ENCODE data around the gene COL6A2. TPM values are rescaled to one million over a fixed set of nuclear protein-coding genes. Genes with fewer than 3 reads are reported as not detected.
"Not testable (repeated sequence)": the region's sequence is repeated elsewhere in the genome, so short reads cannot be mapped to it uniquely, and the experiment has no call there.

COL6A2 gene
- total RNA-seq, 8 experiments from 2014 or later: 2.6 to 153 (median 5.0) TPM

DNA sequence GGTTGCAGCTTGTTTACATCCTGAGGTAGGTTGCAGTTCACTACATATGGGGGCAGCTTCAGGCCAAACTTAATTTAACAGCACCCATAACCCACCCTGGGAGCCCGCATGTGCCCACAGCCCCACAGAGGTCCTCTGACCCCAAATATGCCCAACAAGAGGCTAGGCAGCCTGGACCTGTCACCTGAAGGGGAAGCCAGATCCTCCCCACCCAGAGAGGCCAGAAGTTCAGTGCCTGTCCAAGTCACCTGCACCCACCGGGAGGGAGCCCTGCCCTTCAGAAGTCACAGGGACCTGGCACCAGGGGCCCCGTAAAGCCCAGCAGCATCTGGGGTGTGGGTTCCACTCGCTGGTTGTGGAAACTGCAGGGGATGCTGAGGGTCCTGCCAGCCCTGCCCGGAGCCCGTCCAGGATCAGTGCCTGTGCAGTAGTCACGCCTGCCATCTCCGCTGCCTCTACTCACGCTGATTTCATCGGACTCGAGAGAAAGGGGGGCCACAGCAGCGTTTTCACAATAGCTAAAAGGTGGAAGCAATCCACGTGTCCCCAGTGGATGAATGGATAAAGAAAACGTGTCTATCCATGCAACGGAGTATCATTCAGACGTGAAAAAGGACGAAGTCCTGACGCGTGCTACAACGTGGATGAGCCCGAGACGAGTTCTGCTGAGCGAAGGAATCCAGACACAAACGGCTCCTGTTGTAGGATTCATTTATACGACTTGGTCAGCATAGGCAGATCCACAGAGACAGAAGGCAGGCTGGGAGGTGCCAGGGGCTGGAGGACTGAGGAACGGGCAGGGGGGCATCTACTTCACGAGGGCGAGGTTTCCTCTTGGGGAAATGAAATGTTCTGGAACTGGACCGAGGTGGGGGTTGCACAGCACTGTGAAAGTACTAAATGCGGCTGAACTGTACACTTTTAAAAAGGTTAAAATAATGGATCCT, 33.9 kb upstream of the COL6A2 start:
- H3K27ac ChIP-seq: no peak overlapping the region
- H3K4me1 ChIP-seq (replicated peaks in 1 of 2): peaks cover 20 to 24% of the 10 kb centered on the region in 2 donors
- 57 to 100% (median 88%) methylated on average over 1 to 19 of the region's 30 CpGs for WGBS, 10 experiments
- in situ Hi-C loops (cut with MboI; ENCODE audit: low pct_unique_long_range_greater_than_20kb in 2 of 9, low sequenced_read_pairs in 9 of 9, unreplicated experiment in 9 of 9): no loop called here
- H3K4me3 ChIP-seq: no peak overlapping the region
- no peak for ATAC-seq (replicated peaks in 6 of 8)

DNA sequence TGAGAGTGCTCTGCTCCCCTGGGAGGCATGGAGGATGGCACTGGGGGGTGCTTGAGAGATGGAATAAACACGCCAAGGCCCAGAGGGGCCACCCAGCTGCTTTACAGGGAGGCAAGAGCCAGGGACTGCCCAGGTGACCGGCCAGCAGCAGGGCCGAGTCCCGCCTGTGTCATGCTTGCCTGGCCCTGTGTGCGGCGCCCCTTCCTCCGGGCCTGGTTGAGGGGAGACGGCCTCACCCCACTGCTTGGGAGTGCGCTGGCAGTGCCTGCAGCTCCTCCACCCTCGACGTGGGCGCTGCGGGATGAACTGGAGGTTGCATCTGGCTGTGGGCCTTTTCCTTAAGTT, 33.1 kb upstream of the COL6A2 start:
- WGBS, 10 experiments: no CpG with 5 or more reads among the region's 13 CpGs
- in situ Hi-C loops (cut with MboI; ENCODE audit: low pct_unique_long_range_greater_than_20kb in 2 of 9, low sequenced_read_pairs in 9 of 9, unreplicated experiment in 9 of 9): no loop called here
- ATAC-seq (replicated peaks in 6 of 8): peak in 3 of 8 experiments; percentile 19 to 46 (median 35)

DNA sequence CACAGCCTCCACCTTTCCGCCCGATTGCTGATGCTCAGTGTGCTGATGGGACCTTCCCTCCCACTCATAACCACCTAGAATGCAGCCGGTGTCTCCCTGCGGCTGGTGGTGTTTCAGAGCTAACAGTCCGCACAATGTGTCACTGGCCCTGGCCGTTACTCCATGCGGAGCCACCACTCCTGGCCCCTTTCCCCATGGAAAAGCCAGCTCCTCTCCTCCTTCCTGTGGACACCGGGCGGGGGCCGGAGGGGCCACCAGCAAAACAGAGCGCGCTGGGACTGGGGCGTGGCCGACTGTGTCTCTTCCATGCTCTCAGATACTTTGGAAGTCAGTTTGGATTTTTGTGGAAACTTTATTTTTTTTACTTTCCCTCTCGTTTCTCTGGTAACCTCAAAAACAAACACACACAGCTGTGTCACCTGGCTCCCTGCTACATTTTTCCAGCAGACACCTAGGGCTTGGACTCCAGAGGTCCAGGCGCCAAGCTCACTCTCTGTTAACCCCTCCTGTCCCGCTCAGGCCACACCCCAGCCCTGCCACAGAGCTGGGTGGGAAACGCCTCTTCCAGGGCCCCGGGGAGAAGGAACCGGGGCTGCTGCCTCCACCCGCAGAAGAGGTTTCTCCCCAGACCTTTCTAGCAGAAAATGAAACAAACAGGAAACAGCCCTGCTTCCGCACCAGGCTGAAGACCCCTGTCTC, 32.5 kb upstream of the COL6A2 start:
- 0 to 80% (median 43%) methylated on average over 1 to 8 of the region's 22 CpGs; no CpG with 5 or more reads in 3 of the 10 experiments for WGBS, 10 experiments
- in situ Hi-C loops (cut with MboI; ENCODE audit: low pct_unique_long_range_greater_than_20kb in 2 of 9, low sequenced_read_pairs in 9 of 9, unreplicated experiment in 9 of 9): no loop called here
- no peak overlapping the region for H3K4me3 ChIP-seq
- peak in 7 of 8 experiments; percentile 13 to 64 (median 29) for ATAC-seq (replicated peaks in 6 of 8)
- H3K27ac ChIP-seq: no peak overlapping the region
- peaks cover 20 to 24% of the 10 kb centered on the region in 2 donors for H3K4me1 ChIP-seq (replicated peaks in 1 of 2)

More for the DNA sequence above, 33.1 kb upstream of the COL6A2 start:
- peaks cover 20 to 24% of the 10 kb centered on the region in 2 donors for H3K4me1 ChIP-seq (replicated peaks in 1 of 2)
- H3K4me3 ChIP-seq: no peak overlapping the region
- no peak overlapping the region for H3K27ac ChIP-seq

DNA sequence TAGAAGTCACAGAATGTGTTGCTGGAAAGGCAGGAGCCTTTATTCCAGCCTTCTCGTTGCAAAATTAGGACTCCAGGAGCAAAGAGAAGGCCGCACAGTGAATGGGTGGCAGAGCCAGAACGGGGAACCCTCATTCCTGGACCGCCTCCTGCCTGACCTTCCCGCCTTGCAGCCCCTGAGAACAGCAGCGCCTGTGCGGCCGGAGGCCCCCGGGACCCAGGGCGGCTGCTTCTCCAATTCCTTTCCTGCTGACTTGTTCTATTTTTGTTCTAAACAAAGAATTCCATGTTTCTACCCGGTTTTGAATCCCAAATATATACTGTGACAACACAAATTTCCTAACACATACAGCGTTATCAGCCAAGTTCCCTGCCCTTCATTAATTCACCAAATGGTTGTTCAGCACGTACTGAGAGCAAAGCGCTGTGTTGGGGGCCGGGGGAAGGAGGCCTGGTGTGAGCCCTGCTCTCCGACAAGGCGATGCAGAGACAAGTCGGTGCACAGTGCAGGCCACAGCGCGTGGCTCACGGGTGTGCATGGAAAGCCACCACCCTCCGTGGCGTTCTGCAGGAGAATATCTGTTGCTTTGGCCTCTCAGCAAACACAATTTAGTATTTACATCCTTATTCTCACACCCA, 31.9 kb upstream of the COL6A2 start:
- H3K27ac ChIP-seq: no peak overlapping the region
- peak in 6 of 8 experiments; percentile 5 to 53 (median 32) for ATAC-seq (replicated peaks in 6 of 8)
- no peak overlapping the region for H3K4me3 ChIP-seq
- H3K4me1 ChIP-seq (replicated peaks in 1 of 2): peaks cover 20 to 24% of the 10 kb centered on the region in 2 donors
- in situ Hi-C loops (cut with MboI; ENCODE audit: low pct_unique_long_range_greater_than_20kb in 2 of 9, low sequenced_read_pairs in 9 of 9, unreplicated experiment in 9 of 9): no loop called here
- WGBS, 10 experiments: 0 to 80% (median 30%) methylated on average over 1 to 11 of the region's 23 CpGs

DNA sequence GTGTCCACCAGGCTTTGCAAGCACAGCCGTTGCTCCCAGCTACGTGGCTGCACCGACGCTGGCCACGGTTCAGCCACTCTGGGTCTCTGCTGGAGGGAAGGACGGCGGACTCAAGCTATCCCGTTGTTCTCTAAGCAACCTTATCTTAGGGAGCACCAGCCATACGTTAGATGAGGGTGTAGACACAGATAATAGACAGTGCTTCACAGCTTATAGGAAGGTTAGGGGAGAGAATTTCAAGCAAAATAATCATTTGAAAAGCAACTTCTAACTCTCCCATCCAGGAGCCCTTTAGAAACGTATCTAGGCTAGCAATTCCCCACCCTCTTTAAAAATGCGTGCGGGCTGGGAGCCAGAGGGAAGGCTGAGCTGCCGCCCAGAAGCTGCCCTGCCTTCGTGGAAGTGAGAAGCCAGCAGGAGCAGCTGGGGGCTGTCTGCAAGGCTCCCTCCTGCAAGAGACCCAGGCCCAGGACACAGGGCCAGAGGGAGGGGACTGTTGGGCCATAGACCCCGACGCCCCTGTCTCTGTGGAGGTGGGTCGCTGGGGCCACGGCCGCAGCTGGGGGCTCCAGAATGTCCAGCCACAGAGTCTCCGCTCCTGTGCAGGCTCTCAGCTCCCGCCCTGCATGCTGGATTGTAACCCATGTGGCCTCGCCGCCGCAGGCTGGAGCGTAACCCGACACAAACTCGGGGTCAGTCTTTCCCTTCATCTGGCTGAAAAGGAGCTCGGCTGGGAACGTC, 31.2 kb upstream of the COL6A2 start:
- H3K27ac ChIP-seq: no peak overlapping the region
- ATAC-seq (replicated peaks in 6 of 8): peak in 7 of 8 experiments; percentile 20 to 95 (median 60)
- 0 to 80% (median 35%) methylated on average over 1 to 16 of the region's 29 CpGs; no CpG with 5 or more reads in 2 of the 10 experiments for WGBS, 10 experiments

DNA sequence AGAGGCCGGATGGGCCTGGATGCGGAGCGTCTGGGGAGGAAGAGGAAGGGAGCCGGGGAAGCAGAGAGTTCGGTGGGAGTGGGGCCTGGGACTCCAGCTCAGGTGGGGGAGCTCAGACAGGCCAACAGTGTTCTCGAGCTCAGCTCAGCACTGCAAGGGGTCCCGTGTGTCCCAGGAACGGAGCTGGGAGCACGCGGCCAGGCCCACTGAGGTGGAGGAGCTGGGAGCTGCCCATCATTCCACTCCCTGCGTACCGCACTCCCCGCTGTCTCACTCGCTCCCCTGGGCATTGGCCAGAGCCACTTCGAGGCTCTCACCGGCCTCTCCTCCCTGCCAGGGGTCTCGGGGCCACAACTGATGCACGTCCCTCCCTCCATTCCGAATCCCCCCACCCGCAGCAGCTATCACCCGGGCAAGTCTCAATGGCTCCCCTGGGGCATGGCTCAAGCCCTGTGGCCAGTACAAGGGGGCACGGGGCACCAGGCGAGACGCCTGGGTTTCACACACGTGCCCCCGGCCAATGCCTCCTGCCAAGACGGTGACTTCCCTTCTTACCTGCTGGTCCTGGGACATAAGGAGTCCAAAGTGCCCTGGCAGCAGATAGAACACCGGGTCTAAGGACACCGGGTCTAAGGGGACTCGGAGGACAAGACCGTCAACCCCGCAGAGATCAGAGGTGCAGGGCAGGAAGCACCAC, 30.3 kb upstream of the COL6A2 start:
- Histone ChIP-seq H3K4me3 (no peak overlapping the region), H3K27ac (no peak overlapping the region), H3K4me1 (replicated peaks in 1 of 2) (peaks cover 20 to 24% of the 10 kb centered on the region in 2 donors)
- WGBS, 10 experiments: 90 to 100% (median 95%) methylated on average over 2 to 8 of the region's 32 CpGs; no CpG with 5 or more reads in 5 of the 10 experiments
- ATAC-seq (replicated peaks in 6 of 8): no peak
- in situ Hi-C loops (cut with MboI; ENCODE audit: low pct_unique_long_range_greater_than_20kb in 2 of 9, low sequenced_read_pairs in 9 of 9, unreplicated experiment in 9 of 9): no loop called here

More for the DNA sequence above, 31.2 kb upstream of the COL6A2 start:
- Histone ChIP-seq H3K4me3 (no peak overlapping the region), H3K4me1 (replicated peaks in 1 of 2) (peaks cover 20 to 24% of the 10 kb centered on the region in 2 donors)
- in situ Hi-C loops (cut with MboI; ENCODE audit: low pct_unique_long_range_greater_than_20kb in 2 of 9, low sequenced_read_pairs in 9 of 9, unreplicated experiment in 9 of 9): no loop called here

DNA sequence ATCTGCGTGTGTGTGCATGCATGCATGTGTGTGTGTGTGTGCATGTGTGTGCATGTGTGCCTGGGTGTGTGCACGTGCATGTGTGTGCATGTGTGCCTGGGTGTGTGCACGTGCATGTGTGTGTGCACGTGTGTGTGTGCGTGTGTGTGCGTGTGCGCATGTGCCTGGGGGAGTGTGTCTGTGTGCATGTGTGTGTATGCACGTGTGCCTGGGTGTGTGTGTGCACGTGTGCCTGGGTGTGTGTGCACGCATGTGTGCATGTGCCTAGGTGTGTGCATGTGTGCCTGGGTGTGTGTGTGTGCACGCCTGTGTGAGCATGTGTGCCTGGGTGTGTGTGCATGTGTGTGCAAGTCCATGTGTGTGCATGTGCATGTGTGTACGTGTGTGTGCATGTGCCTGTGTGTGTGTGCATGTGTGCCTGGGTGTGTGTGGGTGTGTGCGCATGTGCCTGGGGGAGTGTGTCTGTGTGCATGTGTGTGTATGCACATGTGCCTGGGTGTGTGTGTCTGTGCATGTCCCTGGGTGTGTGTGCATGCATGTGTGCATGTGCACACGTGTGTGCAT, 29.3 kb upstream of the COL6A2 start:
- no peak for ATAC-seq (replicated peaks in 6 of 8)
- Histone ChIP-seq H3K27ac (no peak overlapping the region), H3K4me3 (no peak overlapping the region), H3K4me1 (replicated peaks in 1 of 2) (peaks cover 20 to 24% of the 10 kb centered on the region in 2 donors)
- 69 to 83% (median 74%) methylated on average over 4 to 8 of the region's 14 CpGs; no CpG with 5 or more reads in 7 of the 10 experiments for WGBS, 10 experiments
- in situ Hi-C loops (cut with MboI; ENCODE audit: low pct_unique_long_range_greater_than_20kb in 2 of 9, low sequenced_read_pairs in 9 of 9, unreplicated experiment in 9 of 9): no loop called here

DNA sequence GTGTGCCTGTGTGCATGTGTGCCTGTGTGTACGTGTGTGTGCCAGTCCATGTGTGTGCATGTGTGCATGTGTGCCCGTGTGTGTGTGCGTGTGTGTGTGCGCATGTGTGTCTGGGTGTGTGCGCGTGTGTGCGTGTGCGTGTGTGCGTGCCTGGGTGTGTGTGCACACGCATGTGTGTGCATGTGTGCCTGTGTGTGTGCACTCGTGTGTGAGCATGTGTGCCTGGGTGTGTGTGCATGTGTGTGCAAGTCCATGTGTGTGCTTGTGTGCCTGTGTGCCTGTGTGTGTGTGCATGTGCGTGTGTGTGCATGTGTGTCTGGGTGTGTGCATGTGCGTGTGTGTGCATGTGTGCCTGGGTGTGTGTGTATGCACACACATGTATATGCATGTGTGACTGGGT, 28.7 kb upstream of the COL6A2 start:
- Histone ChIP-seq H3K4me3 (no peak overlapping the region), H3K27ac (no peak overlapping the region), H3K4me1 (replicated peaks in 1 of 2) (peaks cover 20 to 24% of the 10 kb centered on the region in 2 donors)
- 100% methylated on average over 1 to 2 of the region's 13 CpGs; no CpG with 5 or more reads in 8 of the 10 experiments for WGBS, 10 experiments
- in situ Hi-C loops (cut with MboI; ENCODE audit: low pct_unique_long_range_greater_than_20kb in 2 of 9, low sequenced_read_pairs in 9 of 9, unreplicated experiment in 9 of 9): no loop called here
- ATAC-seq (replicated peaks in 6 of 8): no peak

DNA sequence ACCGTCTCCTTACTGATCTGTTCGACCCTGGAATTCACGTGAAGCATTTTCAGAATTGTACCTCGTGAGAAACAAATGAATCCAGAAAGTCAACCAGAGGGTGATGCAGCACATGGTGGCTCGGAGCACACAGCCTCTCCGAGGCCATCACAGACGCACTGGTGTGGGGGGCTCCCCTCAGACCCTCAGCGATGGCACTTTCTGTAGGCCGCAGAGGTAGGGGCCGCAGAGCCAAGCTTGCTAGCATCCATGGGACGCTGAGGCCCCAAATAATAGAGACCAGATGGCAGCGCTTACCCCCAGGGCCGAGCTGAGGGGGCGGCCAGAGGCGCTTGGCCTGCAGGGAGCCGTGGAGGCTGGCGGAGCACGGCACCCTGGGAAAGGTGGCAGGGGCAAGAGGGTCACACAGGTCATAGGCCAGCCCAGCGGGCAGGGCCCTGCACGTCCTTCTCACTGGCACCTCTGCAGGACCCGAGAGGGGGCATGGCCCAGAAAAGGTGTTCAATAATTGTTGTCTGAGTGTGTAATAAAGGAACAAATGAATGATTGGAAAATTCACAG, 28.1 kb upstream of the COL6A2 start:
- 20 to 93% (median 84%) methylated on average over 1 to 11 of the region's 21 CpGs for WGBS, 10 experiments
- no peak for ATAC-seq (replicated peaks in 6 of 8)
- Histone ChIP-seq H3K4me1 (replicated peaks in 1 of 2) (peaks cover 20 to 24% of the 10 kb centered on the region in 2 donors), H3K4me3 (no peak overlapping the region), H3K27ac (no peak overlapping the region)
- in situ Hi-C loops (cut with MboI; ENCODE audit: low pct_unique_long_range_greater_than_20kb in 2 of 9, low sequenced_read_pairs in 9 of 9, unreplicated experiment in 9 of 9): no loop called here

DNA sequence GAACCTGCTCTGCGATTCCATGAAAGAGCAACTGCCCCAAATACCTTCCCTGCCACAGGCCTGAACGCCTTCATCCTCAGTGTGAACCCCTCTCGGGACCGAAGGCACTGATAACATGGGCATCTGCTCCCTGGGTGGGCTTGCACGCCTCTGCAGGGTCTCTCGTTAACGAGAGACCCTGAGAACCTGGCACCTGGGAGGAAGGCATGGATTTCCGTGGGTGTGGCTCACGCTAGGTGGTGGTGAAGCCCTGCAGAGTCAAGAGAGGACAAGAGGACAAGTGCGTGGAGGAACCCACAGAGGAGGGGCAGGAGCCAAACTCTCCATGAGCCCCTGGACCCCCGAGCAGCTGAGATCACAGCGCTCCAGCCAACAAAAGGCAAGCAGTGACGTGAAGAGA, 26.8 kb upstream of the COL6A2 start:
- 20 to 96% (median 71%) methylated on average over 1 to 7 of the region's 13 CpGs; no CpG with 5 or more reads in 2 of the 10 experiments for WGBS, 10 experiments
- Histone ChIP-seq H3K4me1 (replicated peaks in 1 of 2) (peaks cover 10 to 11% of the 10 kb centered on the region in 2 donors), H3K4me3 (no peak overlapping the region), H3K27ac (no peak overlapping the region)
- ATAC-seq (replicated peaks in 6 of 8): no peak
- in situ Hi-C loops (cut with MboI; ENCODE audit: low pct_unique_long_range_greater_than_20kb in 2 of 9, low sequenced_read_pairs in 9 of 9, unreplicated experiment in 9 of 9): no loop called here

DNA sequence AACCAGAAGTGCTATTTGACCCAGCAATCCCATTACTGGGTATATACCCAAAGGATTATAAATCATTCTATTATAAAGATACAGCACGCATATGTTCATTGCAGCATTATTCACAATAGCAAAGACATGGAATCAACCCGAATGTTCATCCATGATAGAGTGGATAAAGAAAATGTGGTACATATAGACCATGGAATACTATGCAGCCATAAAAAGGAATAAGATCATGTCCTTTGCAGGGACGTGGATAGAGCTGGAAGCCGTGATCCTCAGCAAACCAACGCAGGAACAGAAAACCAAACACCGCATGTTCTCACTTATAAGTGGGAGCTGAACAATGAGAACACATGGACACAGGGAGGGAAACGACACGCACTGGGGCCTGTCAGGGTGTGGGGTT, 21.2 kb upstream of the COL6A2 start:
- H3K4me3 ChIP-seq; H3K27ac ChIP-seq; ATAC-seq (replicated peaks in 6 of 8); in situ Hi-C loops (cut with MboI; ENCODE audit: low pct_unique_long_range_greater_than_20kb in 2 of 9, low sequenced_read_pairs in 9 of 9, unreplicated experiment in 9 of 9); H3K4me1 ChIP-seq (replicated peaks in 1 of 2): not testable (repeated sequence)
- 74 to 100% (median 90%) methylated on average over 1 to 7 of the region's 8 CpGs; no CpG with 5 or more reads in 2 of the 10 experiments for WGBS, 10 experiments
